ENCODE data around the gene EGLN2. TPM values are rescaled to one million over a fixed set of nuclear protein-coding genes. Genes with fewer than 3 reads are reported as not detected.
A peak's percentile ranks its signal among the peaks of the same experiment; 100 is the strongest.
"Not testable (repeated sequence)": the region's sequence is repeated elsewhere in the genome, so short reads cannot be mapped to it uniquely, and the experiment has no call there.

The EGLN2 gene
- 24.1 and 39.7 TPM in 2 replicates for total RNA-seq (2014; rRNA removed; shearing (Covaris generic))

GRCh38 chr19:40798683-40799557, at the start of gene EGLN2:
EGLN2 (plus strand) TSS chr19:40799191; CDS start chr19:40800573, 1,382 bp downstream.
- peak; percentile 100 for DNase-seq (ENCODE audit: low read depth)

GRCh38 chr19:40750058-40750873, 48.7 kb upstream of the EGLN2 start, which contains the start of gene ACTMAP:
ACTMAP (minus strand) TSS chr19:40750477; CDS start chr19:40749803, 674 bp downstream.
- DNase-seq (ENCODE audit: low read depth), result peak; percentile 100

GRCh38 chr19:40750874-40751537, 48.0 kb upstream of the EGLN2 start, which contains the start of gene SNRPA:
SNRPA (plus strand) TSS chr19:40751203; CDS start chr19:40751409, 206 bp downstream.
- DNase-seq (ENCODE audit: low read depth), result peak; percentile 98

GRCh38 chr19:40752257-40752781, 46.7 kb upstream of the EGLN2 start:
- DNase-seq (ENCODE audit: low read depth), result no peak

GRCh38 chr19:40754611-40755247, 44.3 kb upstream of the EGLN2 start:
- peak; percentile 54 for DNase-seq (ENCODE audit: low read depth)

DNA sequence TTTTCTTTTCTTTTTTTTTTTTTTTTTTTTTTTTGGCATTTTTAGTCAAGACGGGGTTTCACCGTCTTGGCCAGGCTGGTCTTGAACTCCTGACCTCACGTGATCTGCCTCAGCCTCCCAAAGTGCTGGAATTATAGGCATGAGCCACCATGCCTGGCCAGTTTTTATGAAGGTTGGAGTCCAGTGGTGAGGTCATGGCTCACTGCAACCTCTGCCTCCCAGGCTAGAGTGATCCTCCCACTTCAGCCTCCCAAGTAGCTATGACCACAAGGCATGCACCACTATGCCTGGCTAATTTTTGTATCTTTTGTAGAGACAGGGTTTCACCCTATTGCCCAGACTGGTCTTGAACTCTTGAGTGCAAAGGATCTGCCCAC, 43.8 kb upstream of the EGLN2 start:
- DNase-seq (ENCODE audit: low read depth), result no peak

DNA sequence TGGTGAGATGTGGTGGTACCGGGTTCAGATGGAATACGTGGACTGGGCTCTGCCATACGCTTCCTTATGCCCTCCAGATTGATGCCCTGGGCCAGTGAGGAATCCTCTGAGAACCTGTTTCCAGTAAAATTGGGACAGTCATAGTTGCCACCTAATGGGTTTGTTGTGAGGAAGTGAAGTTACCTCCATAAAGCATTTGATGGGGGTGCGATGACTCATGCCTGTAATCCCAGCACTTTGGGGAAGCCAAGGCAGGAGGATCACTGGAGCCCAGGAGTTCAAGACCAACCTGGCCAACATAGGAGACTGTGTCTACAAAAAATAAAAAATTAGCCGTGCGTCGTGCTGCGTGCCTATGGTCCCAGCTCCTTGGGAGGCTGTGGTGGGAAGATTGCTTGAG, 43.2 kb upstream of the EGLN2 start:
- no peak for DNase-seq (ENCODE audit: low read depth)

- DNase-seq (ENCODE audit: low read depth), result peak; percentile 83
Measured at GRCh38 chr19:40756502-40757110, 42.4 kb upstream of the EGLN2 start.

DNA sequence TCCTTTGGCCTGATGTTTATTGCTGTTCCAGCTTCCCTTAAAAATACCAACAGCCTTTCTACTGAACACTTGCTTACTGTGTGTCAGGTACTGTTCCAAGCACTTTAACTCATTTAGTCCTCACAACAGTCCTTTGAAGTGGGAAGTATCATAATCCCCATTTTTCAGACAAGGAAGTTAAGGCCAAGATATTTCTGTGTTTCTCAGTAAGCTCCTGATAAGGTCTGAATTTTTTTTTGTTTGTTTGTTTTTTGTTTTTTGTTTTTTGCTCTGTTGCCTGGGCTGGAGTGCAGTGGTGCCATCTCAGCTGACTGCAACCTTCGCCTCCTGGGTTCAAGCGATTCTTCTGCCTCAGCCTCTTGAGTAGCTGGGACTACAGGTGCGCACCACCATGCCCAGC, 40.5 kb upstream of the EGLN2 start:
- DNase-seq (ENCODE audit: low read depth), result no peak

DNA sequence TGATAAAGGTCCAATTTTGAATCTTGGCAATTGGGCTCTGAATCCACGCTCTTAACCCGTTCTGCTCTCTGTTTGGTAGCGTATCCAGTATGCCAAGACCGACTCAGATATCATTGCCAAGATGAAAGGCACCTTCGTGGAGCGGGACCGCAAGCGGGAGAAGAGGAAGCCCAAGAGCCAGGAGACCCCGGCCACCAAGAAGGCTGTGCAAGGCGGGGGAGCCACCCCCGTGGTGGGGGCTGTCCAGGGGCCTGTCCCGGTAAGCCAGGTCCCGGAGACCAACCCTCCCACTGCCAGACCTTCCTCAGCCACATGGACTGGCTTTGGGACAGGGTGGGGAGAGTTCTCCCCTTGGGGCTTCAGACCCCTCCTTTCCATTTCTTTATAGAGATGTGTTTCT, 39.6 kb upstream of the EGLN2 start:
- DNase-seq (ENCODE audit: low read depth), result no peak

- DNase-seq (ENCODE audit: low read depth), result no peak
Measured at GRCh38 chr19:40762754-40763470, 36.1 kb upstream of the EGLN2 start.

DNA sequence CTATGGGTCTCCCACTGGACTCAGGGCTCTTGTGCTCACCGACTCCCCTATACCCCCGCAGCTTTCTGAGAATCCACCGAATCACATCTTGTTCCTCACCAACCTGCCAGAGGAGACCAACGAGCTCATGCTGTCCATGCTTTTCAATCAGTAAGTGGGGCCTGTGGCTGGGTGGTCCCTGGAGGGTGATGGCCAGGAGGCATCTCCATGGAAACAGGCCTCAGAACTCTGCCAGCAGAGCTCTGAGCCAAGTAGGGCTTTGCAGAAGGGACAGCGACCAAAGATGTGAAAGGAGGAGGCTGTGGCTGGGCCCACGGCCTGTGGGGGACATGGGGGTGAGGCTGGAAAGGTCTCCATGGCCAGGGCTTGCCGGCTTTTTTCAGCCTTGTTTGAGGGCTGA, 35.5 kb upstream of the EGLN2 start:
- DNase-seq (ENCODE audit: low read depth), result no peak

GRCh38 chr19:40763963-40764362, 35.0 kb upstream of the EGLN2 start:
- DNase-seq (ENCODE audit: low read depth), result no peak

DNA sequence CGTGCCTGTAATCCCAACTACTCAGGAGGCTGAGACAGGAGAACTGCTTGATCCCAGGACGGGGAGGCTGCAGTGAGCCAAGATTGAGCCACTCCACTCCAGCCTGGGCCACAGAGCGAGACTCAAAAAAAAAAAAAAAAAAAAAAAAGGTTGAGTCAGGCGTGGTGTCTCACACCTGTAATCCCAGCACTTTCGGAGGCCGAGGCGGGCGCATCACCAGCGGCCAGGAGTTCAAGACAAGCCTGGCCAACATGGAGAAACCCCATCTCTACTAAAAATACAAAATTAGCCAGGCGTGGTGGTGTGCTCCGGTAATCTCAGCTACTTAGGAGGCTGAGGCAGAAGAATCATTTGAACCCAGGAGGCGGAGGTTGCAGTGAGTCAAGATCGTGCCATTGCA, 32.6 kb upstream of the EGLN2 start:
- not testable (repeated sequence) for DNase-seq (ENCODE audit: low read depth)

- peak; percentile 33 for DNase-seq (ENCODE audit: low read depth)
Measured at GRCh38 chr19:40768869-40769268, 30.1 kb upstream of the EGLN2 start.

DNA sequence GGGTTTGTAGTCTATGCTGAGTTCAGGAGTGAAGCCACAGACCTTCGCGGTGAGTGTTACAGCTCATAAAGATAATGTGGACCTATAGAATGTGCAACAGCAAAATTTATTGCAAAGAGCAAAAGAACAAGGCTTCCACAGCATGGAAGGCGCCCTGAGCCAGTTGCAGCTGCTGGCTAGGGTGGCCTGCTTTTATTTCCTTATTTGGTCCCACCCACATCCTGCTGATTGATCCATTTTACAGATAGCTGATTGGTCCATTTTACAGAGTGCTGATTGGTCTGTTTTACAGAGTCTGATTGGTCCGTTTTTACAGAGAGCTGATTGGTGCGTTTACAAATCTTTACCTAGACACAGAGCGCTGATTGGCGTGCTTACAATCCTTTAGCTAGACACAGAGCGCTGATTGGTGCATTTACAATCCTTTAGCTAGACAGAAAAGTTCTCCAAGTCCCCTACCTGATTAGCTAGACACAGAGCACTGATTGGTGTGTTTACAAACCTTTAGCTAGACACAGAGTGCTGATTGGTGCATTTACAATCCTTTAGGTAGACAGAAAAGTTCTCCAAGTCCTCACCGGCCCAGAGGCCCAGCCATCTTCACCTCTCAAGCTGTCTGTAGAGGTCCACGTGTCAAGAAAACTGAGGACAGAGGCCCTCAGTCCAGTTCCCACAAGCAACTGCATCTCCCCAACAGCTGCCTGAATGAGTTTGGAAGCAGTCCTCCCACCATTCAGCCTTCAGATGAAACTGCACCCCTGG, 27.7 kb upstream of the EGLN2 start:
- not testable (repeated sequence) for DNase-seq (ENCODE audit: low read depth)

GRCh38 chr19:40774916-40775631, 23.9 kb upstream of the EGLN2 start, which contains the start of gene MIA:
MIA (plus strand) TSS chr19:40775521; CDS start chr19:40775543, 22 bp downstream.
- DNase-seq (ENCODE audit: low read depth), result peak; percentile 48

GRCh38 chr19:40775632-40776022, 23.4 kb upstream of the EGLN2 start:
- no peak for DNase-seq (ENCODE audit: low read depth)

DNA sequence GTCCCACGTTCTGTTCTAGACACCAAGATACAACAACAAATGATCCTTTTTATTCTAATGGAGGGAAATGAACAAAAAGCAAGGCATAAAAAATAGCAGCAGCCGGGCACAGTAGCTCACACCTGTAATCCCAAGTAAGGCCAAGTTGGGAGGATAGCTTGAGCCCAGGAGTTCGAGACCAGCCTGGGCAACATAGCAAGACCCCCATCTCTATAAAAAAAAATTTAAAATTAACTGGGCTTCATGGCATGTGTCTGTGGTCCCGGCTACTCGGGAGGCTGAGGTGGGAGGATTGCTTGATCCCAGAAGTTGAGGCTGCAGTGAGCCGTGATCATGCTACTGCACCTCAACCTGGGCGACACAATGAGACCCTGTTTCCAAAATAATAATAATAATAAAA, 22.6 kb upstream of the EGLN2 start:
- no peak for DNase-seq (ENCODE audit: low read depth)
